Adipocyte (in vitro differentiated cells): ENCODE data around the gene MAGI1.
"Not testable (repeated sequence)": the region's sequence is repeated elsewhere in the genome, so short reads cannot be mapped to it uniquely, and the experiment has no call there.

Experiments used
- DNase-seq: peaks from one replicate; pipeline ENCODE4 v3.0.0-alpha.2; 2015; ENCODE audit warnings: low read depth
- H3K27me3 ChIP-seq: replicated peaks from 2 replicates; pipeline ENCODE4 v1.7.0; 2013; ENCODE audit warnings: mild to moderate bottlenecking, low read length, moderate library complexity; ENCODE audit not compliant: control insufficient read depth, insufficient read depth
- H3K36me3 ChIP-seq: 2 replicates; pipeline ENCODE4 v1.7.0; 2013; ENCODE audit warnings: low read length, mild to moderate bottlenecking, moderate library complexity; ENCODE audit not compliant: control insufficient read depth, insufficient read depth, severe bottlenecking
- H3K4me1 ChIP-seq: 2 replicates; pipeline ENCODE4 v1.7.0; 2013; ENCODE audit warnings: mild to moderate bottlenecking, low read length, moderate library complexity; ENCODE audit not compliant: control insufficient read depth, insufficient read depth
- H3K4me3 ChIP-seq: 2 replicates; pipeline ENCODE4 v1.7.0; 2013; ENCODE audit warnings: mild to moderate bottlenecking, low read length, moderate library complexity
- H3K9ac ChIP-seq: 2 replicates; pipeline ENCODE4 v1.7.0; 2013; ENCODE audit warnings: mild to moderate bottlenecking, low read length, moderate library complexity
- H3K9me3 ChIP-seq: 2 replicates; pipeline ENCODE4 v1.7.0; 2013; ENCODE audit warnings: mild to moderate bottlenecking, low read length, moderate library complexity; ENCODE audit not compliant: control insufficient read depth

The MAGI1 gene

DNA sequence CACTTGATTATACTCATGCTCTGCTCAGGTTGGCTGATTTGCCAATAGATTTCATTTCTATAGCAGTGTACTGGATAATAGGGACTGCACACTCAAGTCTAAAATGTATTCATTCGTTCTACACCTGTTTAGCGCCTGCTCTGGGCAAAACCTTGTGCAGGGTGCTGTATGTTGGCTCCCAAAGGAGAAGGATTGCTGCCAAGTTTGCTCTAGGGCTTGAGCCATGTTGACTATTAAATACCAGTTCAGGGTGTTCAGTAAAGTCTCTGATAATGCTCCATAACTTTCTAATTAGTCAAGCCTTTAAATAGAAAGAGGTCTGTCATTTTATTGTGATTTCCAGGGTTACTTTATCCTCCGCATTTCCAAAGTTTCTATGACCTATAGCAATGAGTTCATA is 470.2 kb downstream of the MAGI1 start:
- no peaks in the 10 kb centered on the region for H3K27me3 ChIP-seq

DNA sequence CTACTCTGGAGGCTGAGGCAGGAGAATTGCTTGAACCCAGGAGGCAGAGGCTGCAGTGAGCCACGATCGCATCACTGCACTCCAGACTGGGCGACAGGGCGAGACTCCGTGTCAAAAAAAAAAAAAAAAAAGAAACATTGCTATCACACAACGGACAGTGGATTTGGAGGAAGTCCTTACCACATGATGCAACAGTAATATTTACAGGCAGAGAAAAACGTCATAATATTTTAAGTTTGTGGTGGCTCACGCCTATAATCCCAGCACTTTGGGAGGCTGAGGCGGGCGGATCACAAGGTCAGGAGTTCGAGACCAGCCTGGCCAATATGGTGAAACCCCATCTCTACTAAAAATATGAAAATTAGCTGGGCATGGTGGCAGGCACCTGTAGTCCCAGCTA is 473.0 kb downstream of the MAGI1 start:
- H3K36me3 ChIP-seq, H3K27me3 ChIP-seq, DNase-seq, H3K4me3 ChIP-seq, H3K9ac ChIP-seq, H3K9me3 ChIP-seq: not testable (repeated sequence)
- peaks cover 18% of the 10 kb centered on the region for H3K4me1 ChIP-seq

More for the DNA sequence above, 470.2 kb downstream of the MAGI1 start:
- DNase-seq = no peak
- peaks cover 19% of the 10 kb centered on the region for H3K4me1 ChIP-seq
- H3K36me3 ChIP-seq = no peaks in the 10 kb centered on the region
- H3K4me3 ChIP-seq = no peak overlapping the region
- no peaks in the 10 kb centered on the region for H3K9me3 ChIP-seq
- H3K9ac ChIP-seq = no peak overlapping the region

DNA sequence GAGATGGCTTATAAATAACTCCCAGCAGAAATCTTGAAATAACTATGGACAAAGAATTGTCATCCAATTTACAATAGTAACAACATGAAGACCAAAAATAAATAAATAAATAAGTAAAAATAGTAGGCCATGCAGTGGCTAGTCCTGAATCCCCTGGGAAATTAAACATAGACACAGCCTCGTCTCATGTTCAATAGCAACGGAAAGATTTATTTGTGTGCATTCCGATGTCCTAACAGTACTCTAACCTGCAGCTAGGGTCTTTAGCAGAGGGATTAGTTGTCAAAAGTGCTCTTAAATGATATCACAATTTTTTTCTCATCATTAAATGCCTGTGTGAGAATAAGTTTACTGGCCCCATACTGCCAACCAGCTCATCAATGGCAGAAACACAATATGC is 474.2 kb downstream of the MAGI1 start:
- no peaks in the 10 kb centered on the region for H3K9me3 ChIP-seq
- H3K27me3 ChIP-seq = no peaks in the 10 kb centered on the region
- H3K36me3 ChIP-seq = no peaks in the 10 kb centered on the region
- no peak overlapping the region for H3K4me3 ChIP-seq
- no peak overlapping the region for H3K9ac ChIP-seq
- DNase-seq = no peak
- H3K4me1 ChIP-seq = peaks cover 15% of the 10 kb centered on the region

DNA sequence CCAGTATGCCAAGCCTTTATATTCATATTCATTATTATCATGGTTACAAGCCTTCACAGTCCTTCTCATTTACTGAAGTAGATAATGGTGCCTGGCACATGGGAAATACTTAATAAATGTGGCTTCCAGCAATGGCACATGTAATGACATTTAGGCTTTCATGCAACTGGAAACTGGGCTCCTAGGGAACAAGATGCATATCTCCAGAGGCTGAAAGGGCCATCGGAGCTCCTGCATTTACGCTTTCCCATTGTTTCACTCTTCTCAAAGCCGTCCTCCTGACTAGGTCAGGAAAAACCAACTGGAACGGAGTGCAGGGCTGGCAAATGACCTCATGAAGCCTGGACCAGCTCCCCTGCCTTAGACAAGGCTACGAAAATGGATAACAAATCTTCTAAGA is 474.9 kb downstream of the MAGI1 start:
- H3K27me3 ChIP-seq = no peaks in the 10 kb centered on the region
- H3K4me1 ChIP-seq = peaks cover 15% of the 10 kb centered on the region
- H3K9me3 ChIP-seq = no peaks in the 10 kb centered on the region
- H3K4me3 ChIP-seq = no peak overlapping the region
- no peak for DNase-seq
- H3K9ac ChIP-seq = no peak overlapping the region
- H3K36me3 ChIP-seq = no peaks in the 10 kb centered on the region

DNA sequence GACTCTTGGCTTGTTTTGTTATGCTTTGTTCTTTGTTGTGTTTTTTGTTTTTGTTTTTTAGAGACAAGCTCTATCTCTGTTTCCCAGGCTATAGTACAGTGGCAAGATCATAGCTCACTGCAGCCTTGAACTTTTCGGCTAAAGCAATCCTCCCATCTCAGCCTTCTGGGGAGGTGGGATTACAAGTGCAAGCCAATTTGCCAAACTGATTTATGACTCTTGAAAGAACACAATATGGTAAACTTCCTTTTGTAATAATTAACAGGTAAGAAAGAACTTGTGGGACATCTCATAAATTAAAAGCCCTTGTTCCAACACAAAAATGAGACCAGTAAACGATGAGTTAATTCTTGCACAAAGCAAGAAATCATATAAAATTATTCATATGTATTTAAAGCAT is 476.3 kb downstream of the MAGI1 start:
- no peak overlapping the region for H3K4me3 ChIP-seq
- H3K27me3 ChIP-seq = no peaks in the 10 kb centered on the region
- H3K9me3 ChIP-seq = no peaks in the 10 kb centered on the region
- H3K36me3 ChIP-seq = no peaks in the 10 kb centered on the region
- H3K9ac ChIP-seq = no peak overlapping the region
- no peak for DNase-seq
- H3K4me1 ChIP-seq = peaks cover 15% of the 10 kb centered on the region

DNA sequence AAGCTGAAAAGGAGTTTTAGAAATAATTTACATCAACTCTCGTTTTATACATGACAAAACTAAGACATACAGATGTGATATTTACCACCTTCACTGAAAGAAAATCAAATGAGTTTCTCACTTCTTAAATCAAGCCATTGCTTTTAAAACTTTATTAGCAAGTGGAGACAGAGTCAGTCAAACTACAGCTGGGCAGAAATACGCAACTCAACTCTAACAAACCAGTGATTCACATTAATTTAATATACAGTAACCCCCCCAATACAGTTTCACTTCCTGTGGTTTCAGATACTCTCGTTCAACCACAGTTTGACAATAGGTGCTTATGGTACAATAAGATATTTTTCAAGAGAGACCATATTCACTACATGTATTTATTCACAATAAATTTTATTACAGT is 477.1 kb downstream of the MAGI1 start:
- H3K9me3 ChIP-seq = no peaks in the 10 kb centered on the region
- H3K36me3 ChIP-seq = no peaks in the 10 kb centered on the region

DNA sequence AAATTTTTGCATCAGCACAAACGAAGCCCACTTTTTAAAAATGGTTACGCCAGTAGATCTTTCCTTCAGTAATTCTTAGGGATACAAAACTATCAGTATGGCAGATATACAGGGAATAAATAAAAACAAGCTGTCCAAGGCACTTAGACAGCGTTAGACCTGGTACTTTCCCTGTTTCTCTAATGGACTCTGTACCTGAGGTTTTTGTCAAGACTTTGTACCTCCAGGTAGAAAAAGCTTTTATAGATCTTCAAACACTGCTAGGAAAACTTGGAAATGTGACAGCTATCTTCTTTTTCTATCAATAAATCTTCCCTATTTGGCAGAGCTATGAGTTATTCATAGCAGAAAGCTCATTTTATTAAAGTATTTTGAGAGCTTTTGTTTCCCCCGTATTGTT is 477.8 kb downstream of the MAGI1 start:
- no peaks in the 10 kb centered on the region for H3K9me3 ChIP-seq
- H3K4me3 ChIP-seq = no peak overlapping the region
- H3K4me1 ChIP-seq = peaks cover 8% of the 10 kb centered on the region
- H3K36me3 ChIP-seq = no peaks in the 10 kb centered on the region
- no peak overlapping the region for H3K9ac ChIP-seq
- DNase-seq = no peak
- no peaks in the 10 kb centered on the region for H3K27me3 ChIP-seq

More for the DNA sequence above, 477.1 kb downstream of the MAGI1 start:
- no peaks in the 10 kb centered on the region for H3K27me3 ChIP-seq
- H3K4me1 ChIP-seq = peaks cover 13% of the 10 kb centered on the region
- no peak overlapping the region for H3K9ac ChIP-seq
- no peak overlapping the region for H3K4me3 ChIP-seq
- no peak for DNase-seq

DNA sequence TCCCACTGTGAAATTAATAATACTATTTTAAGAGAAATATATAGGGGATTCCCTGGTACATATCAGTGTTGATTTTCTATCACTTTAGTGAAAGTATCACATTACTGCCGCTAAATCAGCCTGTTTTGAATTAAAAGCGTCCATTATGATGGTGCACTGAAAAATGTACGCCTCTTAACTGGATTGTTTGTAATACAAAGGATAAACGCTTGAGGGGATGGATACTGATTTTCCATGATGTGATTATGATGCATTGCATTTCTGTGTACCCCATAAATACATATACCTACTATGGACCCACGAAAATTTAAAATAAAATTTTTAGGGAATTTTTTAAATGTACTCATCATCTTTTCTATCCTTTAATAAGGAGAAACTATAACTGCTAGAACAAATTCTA is 478.6 kb downstream of the MAGI1 start:
- Histone ChIP-seq H3K4me1 (peaks cover 8% of the 10 kb centered on the region), H3K4me3 (no peak overlapping the region), H3K36me3 (no peaks in the 10 kb centered on the region), H3K27me3 (no peaks in the 10 kb centered on the region), H3K9ac (no peak overlapping the region), H3K9me3 (no peaks in the 10 kb centered on the region)
- DNase-seq = peak; percentile 66

DNA sequence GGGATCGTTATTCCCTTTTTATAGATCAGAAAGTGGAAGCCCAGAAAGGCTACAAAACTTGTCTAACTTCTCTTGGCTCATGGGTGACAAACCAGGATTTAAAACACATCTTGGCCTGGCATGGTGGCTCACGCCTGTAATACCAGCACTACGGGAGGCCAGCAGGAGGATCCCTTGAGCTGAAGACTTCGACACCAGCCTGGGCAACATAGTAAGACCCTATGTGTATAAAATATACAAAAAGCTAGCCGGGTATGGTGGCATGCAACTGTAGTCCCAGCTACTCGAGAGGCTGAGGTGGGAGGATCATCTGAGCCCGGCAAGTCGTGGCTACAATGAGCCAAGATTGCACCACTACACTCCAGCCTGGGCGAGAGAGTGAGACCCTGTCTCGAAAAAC is 479.1 kb downstream of the MAGI1 start:
- Histone ChIP-seq H3K27me3 (no peaks in the 10 kb centered on the region), H3K9me3 (no peaks in the 10 kb centered on the region), H3K4me1 (peaks cover 8% of the 10 kb centered on the region), H3K4me3 (no peak overlapping the region), H3K36me3 (no peaks in the 10 kb centered on the region), H3K9ac (no peak overlapping the region)
- DNase-seq = no peak

DNA sequence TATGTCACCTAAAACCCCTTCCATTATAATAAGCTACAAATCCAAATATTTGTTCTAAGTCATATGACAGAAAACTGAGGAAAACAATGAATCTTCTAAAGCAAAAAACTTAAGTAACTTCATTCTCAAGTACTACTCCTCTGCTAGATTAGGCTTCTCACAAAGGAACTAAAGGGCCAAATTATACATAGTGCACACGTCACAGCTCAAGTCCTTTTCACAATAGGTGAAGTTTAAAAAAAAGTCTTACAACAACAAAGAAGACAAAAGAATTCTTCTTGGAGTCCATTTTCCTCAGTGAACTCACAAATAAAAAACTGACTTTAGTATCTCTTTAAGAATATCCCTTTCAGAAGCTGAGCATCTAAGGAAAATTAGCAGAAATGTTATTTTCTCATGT is 479.9 kb downstream of the MAGI1 start:
- H3K4me3 ChIP-seq = no peak overlapping the region
- H3K4me1 ChIP-seq = peaks cover 8% of the 10 kb centered on the region
- DNase-seq = no peak
- H3K36me3 ChIP-seq = no peaks in the 10 kb centered on the region
- H3K27me3 ChIP-seq = no peaks in the 10 kb centered on the region
- no peak overlapping the region for H3K9ac ChIP-seq
- H3K9me3 ChIP-seq = no peaks in the 10 kb centered on the region

DNA sequence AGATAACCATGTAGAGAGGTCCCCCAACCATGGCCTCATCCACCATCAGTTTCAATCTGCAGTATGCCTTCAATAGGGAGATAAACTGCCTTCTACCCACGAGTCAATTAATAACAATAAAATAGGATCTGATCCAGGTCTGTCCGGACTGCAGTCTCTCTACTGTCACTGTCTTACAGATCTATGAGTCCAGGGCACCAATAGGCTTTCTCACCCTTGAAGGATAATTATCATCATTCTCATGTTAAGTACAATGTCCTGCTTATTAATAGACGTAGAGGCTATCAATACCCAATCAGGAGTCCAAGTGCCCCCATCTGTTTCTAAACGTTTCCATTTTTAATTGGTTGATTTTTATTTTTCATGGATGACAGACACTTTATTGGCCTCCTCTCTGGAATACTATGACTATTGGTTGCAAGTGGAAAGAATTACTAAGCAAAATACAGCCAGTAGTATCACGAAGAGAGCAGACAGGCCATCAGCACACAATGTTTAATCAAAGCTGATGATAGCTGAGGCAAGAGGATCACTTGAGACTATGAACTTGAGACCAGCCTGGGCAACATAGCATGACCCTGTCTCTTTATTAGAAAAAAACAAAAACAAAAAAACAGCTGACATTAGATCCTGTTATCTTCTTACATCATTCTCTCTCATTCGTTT is 480.7 kb downstream of the MAGI1 start:
- Histone ChIP-seq H3K4me3 (no peak overlapping the region), H3K9me3 (no peaks in the 10 kb centered on the region), H3K27me3 (no peaks in the 10 kb centered on the region), H3K4me1 (peaks cover 8% of the 10 kb centered on the region), H3K36me3 (no peaks in the 10 kb centered on the region), H3K9ac (no peak overlapping the region)
- DNase-seq = no peak

DNA sequence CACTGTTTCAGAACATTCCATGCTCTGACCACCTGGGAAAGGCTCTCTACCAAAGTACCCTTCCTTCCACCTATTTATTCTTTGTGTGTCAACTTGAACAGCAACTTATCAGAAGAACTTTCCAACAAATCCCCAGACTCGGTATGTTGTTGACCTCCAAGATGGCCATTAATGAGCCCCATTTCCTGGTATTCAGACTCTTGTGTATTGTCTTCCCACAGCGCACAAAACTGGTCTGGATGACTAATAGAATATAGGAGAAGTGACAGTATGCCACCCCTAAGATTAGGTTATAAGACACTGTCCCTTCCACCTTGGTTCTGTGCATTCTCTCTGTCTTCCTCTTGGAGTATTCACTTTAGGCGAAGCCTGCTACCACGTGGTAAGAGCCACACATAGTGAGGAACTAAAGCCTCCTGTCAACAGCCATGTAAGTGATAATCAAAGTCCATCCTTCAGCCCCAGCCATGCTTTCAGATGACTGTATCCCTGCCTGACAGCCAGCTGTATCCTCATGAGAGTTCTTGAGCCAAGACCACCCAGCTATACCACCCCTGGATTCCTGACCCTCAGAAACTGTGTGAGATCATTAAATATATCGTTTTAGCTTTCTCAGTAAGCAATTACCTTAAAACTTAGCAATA is 481.7 kb downstream of the MAGI1 start:
- Histone ChIP-seq H3K27me3 (no peaks in the 10 kb centered on the region), H3K36me3 (no peaks in the 10 kb centered on the region), H3K9ac (no peak overlapping the region), H3K4me1 (peaks cover 2% of the 10 kb centered on the region), H3K9me3 (no peaks in the 10 kb centered on the region), H3K4me3 (no peak overlapping the region)
- DNase-seq = no peak
